MCF 10A (cell line): ENCODE measurements around the gene ADGRF3. TPM values are rescaled to one million over a fixed set of nuclear protein-coding genes. Genes with fewer than 3 reads are reported as not detected.
A peak's percentile ranks its signal among the peaks of the same experiment; 100 is the strongest.

Experiments used
- BruUV-seq: library from RNA; stranded (reverse); fragments of 400-500 nt; replicated peaks from 2 replicates; lab custom pipeline; 2021; lab: Mats Ljungman, UMichigan
- CTCF ChIA-PET: fragments of 300-600 bp; sonication (Branson Sonifier 250); formaldehyde crosslinking; extraction: SDS; loops from one replicate; lab custom pipeline; 2021; ENCODE audit warnings: antibody characterized with exemption, inconsistent platforms; lab: Yijun Ruan, JAX
- POLR2A ChIA-PET: fragments of 300-600, 350-650 bp; sonication (Branson Sonifier 250); formaldehyde crosslinking; extraction: SDS; loops from one replicate; lab custom pipeline; 2020; ENCODE audit warnings: antibody characterized with exemption, inconsistent platforms; lab: Yijun Ruan, JAX
- DNase-seq: peaks from one replicate; pipeline ENCODE4 v3.0.0-alpha.2; 2018; ENCODE audit not compliant: unreplicated experiment
- H3K27ac Mint-ChIP-seq: one replicate; pipeline ENCODE4 v1.8.0; 2022; ENCODE audit warnings: mild to moderate bottlenecking, low read depth, mixed read lengths; ENCODE audit not compliant: unreplicated experiment
- H3K27me3 Mint-ChIP-seq: one replicate; pipeline ENCODE4 v1.8.0; 2022; ENCODE audit warnings: mixed read lengths; ENCODE audit not compliant: insufficient read depth, unreplicated experiment
- H3K36me3 Mint-ChIP-seq: one replicate; pipeline ENCODE4 v1.8.0; 2022; ENCODE audit warnings: mild to moderate bottlenecking, moderate library complexity, mixed read lengths; ENCODE audit not compliant: insufficient read depth, unreplicated experiment
- H3K4me1 Mint-ChIP-seq: one replicate; pipeline ENCODE4 v1.8.0; 2022; ENCODE audit warnings: mixed read lengths; ENCODE audit not compliant: insufficient read depth, unreplicated experiment
- H3K4me3 Mint-ChIP-seq: one replicate; pipeline ENCODE4 v1.8.0; 2022; ENCODE audit warnings: mild to moderate bottlenecking, moderate library complexity, mixed read lengths; ENCODE audit not compliant: unreplicated experiment
- H3K9me3 Mint-ChIP-seq: one replicate; pipeline ENCODE4 v1.8.0; 2022; ENCODE audit warnings: mixed read lengths; ENCODE audit not compliant: unreplicated experiment
- intact Hi-C: fragments of 100-400 bp; cut with micrococcal nuclease; formaldehyde crosslinking; loops from 2 replicates; pipeline ENCODE4 v1.14.1; 2022
- total RNA-seq: library from RNA; stranded (reverse); gene quantifications from 2 replicates; pipeline ENCODE4 v1.2.3, GENCODE V29; 2022
- TF ChIP-seq, protein P1 (sequence below): fragments of 200-600 bp; IDR thresholded peaks from one replicate; pipeline ENCODE4 v1.8.0; 2022; ENCODE audit warnings: antibody characterized with exemption, mild to moderate bottlenecking; ENCODE audit not compliant: unreplicated experiment

The ADGRF3 gene
- total RNA-seq, 1 experiment from 2014 or later: not detected

DNA sequence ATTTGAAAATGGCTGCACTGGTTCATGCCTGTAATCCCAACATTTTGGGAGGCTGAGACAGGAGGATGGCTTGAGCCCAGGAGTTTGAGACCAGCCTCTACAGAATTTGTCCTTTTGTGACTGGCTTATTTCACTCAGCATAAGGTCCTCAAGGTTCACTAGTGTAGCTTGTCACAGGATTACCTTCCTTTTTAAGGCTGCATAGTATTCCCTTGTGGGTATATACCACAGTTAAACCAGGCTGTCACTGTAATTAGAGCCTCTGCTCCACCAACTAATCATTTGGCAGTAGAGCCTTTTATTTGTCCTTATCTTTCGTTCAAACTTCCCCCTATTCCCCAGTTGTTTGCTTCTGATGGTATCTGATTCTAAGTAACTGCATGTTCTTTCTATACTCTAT lies 51.1 kb downstream of the ADGRF3 start:
- no peaks in the 10 kb centered on the region for H3K36me3 Mint-ChIP-seq
- no peak overlapping the region for H3K27ac Mint-ChIP-seq
- DNase-seq: no peak
- H3K4me1 Mint-ChIP-seq: peaks cover 7% of the 10 kb centered on the region
- H3K27me3 Mint-ChIP-seq: no peaks in the 10 kb centered on the region
- no peak overlapping the region for H3K4me3 Mint-ChIP-seq
- intact Hi-C loops: no loop called here
- H3K9me3 Mint-ChIP-seq: no peaks in the 10 kb centered on the region
- ChIA-PET CTCF (no interaction called here), POLR2A (no interaction called here)
- TF ChIP-seq, protein P1, sequence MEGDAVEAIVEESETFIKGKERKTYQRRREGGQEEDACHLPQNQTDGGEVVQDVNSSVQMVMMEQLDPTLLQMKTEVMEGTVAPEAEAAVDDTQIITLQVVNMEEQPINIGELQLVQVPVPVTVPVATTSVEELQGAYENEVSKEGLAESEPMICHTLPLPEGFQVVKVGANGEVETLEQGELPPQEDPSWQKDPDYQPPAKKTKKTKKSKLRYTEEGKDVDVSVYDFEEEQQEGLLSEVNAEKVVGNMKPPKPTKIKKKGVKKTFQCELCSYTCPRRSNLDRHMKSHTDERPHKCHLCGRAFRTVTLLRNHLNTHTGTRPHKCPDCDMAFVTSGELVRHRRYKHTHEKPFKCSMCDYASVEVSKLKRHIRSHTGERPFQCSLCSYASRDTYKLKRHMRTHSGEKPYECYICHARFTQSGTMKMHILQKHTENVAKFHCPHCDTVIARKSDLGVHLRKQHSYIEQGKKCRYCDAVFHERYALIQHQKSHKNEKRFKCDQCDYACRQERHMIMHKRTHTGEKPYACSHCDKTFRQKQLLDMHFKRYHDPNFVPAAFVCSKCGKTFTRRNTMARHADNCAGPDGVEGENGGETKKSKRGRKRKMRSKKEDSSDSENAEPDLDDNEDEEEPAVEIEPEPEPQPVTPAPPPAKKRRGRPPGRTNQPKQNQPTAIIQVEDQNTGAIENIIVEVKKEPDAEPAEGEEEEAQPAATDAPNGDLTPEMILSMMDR: no peak
- no TSS peak for BruUV-seq

DNA sequence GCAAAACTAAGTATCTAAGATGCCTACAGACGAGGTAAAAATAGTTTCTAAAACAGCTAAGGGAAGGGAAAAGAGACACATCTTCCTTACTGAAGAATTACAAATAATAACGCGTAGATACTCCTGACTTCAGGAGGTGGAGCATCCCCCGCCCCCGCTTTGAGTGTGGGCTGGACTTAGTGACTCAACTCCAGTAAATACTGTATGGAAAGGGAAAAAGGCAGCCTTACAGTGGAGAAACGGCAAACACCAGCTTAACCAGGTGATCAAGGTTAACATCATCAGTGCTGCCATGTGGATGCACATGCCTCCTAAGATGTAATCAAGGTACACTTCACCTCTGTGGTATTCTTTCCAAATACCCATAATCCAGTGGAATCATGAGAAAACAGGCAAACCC lies 53.9 kb downstream of the ADGRF3 start:
- peak; percentile 80 for DNase-seq
- no peak overlapping the region for H3K27ac Mint-ChIP-seq

DNA sequence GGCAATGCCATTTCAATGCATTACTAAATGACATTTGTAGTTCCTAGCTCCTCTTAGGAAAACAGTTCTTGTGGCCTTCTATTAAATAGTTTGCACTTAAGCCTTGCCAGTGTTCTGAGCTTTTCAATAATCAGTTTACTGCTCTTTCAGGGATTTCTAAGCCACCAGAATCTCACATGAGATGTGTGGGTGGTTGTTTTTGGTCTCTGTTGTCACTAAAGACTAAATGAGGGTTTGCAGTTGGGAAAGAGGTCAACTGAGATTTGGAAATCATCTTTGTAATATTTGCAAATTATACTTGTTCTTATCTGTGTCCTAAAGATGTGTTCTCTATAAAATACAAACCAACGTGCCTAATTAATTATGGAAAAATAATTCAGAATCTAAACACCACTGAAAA lies 56.6 kb downstream of the ADGRF3 start:
- ChIA-PET CTCF (no interaction called here), POLR2A (interaction anchor here (2.9 to 7.7 kb wide), 3 partner anchors 10 to 45 kb away, joined by 12 to 82 read pairs (median 24); partner anchors contain the start of genes HADHA and HADHB)
- Mint-ChIP-seq H3K4me3 (no peak overlapping the region), H3K36me3 (peaks cover 49% of the 10 kb centered on the region), H3K27ac (no peak overlapping the region), H3K9me3 (no peaks in the 10 kb centered on the region), H3K27me3 (no peaks in the 10 kb centered on the region), H3K4me1 (peaks cover 7% of the 10 kb centered on the region)
- TF ChIP-seq, protein P1: no peak
- intact Hi-C loops: no loop called here
- TSS peak; percentile 64 for BruUV-seq
- DNase-seq: no peak

More for the DNA sequence above, 53.9 kb downstream of the ADGRF3 start:
- TF ChIP-seq, protein P1: no peak
- no peaks in the 10 kb centered on the region for H3K9me3 Mint-ChIP-seq
- ChIA-PET CTCF (no interaction called here), POLR2A (interaction anchor here (0.7 to 7.7 kb wide), 10 partner anchors 9 to 59 kb away, joined by 3 to 82 read pairs (median 6); partner anchors contain the start of genes HADHA, HADHB and SELENOI)
- peaks cover 23% of the 10 kb centered on the region for H3K36me3 Mint-ChIP-seq
- no peaks in the 10 kb centered on the region for H3K27me3 Mint-ChIP-seq
- no peak overlapping the region for H3K4me3 Mint-ChIP-seq
- no TSS peak for BruUV-seq
- intact Hi-C loops: no loop called here
- peaks cover 7% of the 10 kb centered on the region for H3K4me1 Mint-ChIP-seq

DNA sequence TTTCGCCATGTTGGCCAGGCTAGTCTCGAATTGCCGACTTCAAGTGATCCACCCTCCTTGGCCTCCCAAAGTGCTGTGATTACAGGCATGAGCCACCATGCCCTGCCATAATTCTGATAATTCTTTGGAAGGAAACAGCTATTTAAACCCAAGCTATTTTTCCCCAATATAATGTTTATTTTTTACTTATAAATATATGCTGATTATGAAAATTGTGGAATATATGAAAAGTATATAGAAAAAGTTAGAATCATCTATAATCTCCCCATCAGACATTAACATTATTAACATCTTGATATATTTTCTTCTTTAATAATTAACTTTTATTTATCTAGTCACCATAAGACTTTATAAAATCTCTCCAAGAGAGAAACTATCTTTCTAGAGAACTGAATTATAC lies 60.7 kb downstream of the ADGRF3 start:
- Mint-ChIP-seq H3K27me3 (no peaks in the 10 kb centered on the region), H3K27ac (no peak overlapping the region), H3K4me3 (no peak overlapping the region), H3K4me1 (peaks cover 17% of the 10 kb centered on the region), H3K36me3 (peaks cover 89% of the 10 kb centered on the region), H3K9me3 (no peaks in the 10 kb centered on the region)
- BruUV-seq: no TSS peak
- ChIA-PET POLR2A (interaction anchor here (4.0 to 6.0 kb wide), 3 partner anchors 11 to 40 kb away, joined by 32 to 93 read pairs (median 58); partner anchors contain the start of genes HADHA and HADHB), CTCF (interaction anchor here (0.6 to 1.4 kb wide), 3 partner anchors 28 to 51 kb away, joined by 4 to 5 read pairs (median 4); no protein-coding TSS in a partner anchor)
- intact Hi-C loops: no loop called here
- TF ChIP-seq, protein P1: no peak
- no peak for DNase-seq
